Measurements from ENCODE around the gene CEPT1. TPM values are rescaled to one million over a fixed set of nuclear protein-coding genes. Genes with fewer than 3 reads are reported as not detected.
"Not testable (repeated sequence)": the region's sequence is repeated elsewhere in the genome, so short reads cannot be mapped to it uniquely, and the experiment has no call there.

The CEPT1 gene
- polyA plus RNA-seq, result 10 to 100 TPM; 14.7 to 20.9 (median 19.2) TPM

DNA sequence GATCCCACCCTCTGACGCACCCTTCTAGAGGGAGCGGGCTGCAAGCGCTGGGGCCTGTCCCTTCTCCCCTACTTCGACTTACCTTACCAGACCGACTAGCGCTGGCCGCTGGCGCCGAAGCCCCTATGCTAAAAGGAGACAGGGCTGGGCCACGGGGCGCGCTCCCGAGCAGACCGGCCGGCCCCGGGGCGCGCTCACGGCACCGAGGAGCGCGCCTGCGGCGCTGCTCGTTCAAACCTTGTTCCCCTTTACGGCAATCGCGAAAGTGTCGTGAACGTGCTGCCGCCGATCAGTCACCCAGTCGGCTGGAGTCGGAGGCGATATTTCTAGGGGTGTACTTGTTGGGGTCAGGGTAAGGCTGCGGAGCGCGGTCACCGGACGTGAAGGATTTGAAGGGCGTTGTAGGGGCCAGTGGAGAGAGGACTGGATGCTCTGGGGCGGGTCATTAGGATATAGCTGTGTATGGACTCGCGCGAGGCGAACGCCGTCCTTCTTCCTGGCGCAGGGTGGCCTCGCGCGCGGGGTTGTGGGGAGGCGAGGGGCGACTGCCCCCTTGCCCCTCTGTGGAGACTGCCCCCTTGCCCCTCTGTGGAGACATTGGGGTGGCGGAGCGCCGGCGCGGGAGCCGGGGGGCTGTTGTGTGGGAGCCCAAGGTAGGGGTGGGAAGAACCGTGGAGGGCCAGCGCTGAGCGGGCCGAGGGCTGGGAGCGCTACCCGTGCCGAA is at the start of gene CEPT1, which contains the start of gene DRAM2:
Gene CEPT1 (plus strand): TSS at position 268 of the 724 bp plus-strand sequence. CDS start 7,492 bp downstream, outside the sequence.
Gene DRAM2 (minus strand): TSS at position 138 of the 724 bp plus-strand sequence. CDS start 8,539 bp downstream, outside the sequence.
- Mint-ChIP-seq H3K27me3 (ENCODE audit: low read depth in 3 of 3) (peaks cover 5 to 10% (median 8%) of the 10 kb centered on the region in 3 donors), H3K36me3 (peaks cover 0 to 12% (median 6%) of the 10 kb centered on the region in 3 donors), H3K27ac (peak within 1 kb of the TSS; percentile 85 to 99 (median 98)), H3K4me3 (peak within 1 kb of the TSS; percentile 98 to 100 (median 99)), H3K4me1 (peaks cover 34 to 64% of the 10 kb centered on the region in 2 donors), H3K9me3 (no peaks in the 10 kb centered on the region)
- DNase-seq, result peak; percentile 91 to 92 (median 92)

DNA sequence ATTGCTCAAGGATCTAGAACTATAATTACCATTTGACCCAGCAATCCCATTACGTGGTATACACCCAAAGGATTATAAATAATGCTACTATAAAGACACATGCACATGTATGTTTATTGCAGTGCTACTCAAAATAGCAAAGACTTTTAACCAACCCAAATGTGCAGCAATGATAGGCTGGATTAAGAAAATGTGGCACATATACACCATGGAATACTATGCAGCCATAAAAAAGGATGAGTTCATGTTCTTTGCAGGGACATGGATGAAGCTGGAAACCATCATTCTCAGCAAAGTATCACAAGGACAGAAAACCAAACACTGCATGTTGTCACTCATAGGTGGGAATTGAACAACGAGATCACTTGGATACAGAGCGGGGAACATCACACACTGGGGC is 44.6 kb upstream of the CEPT1 start:
- Mint-ChIP-seq H3K27me3 (ENCODE audit: low read depth in 3 of 3) (peaks cover 6 to 10% (median 7%) of the 10 kb centered on the region in 3 donors), H3K9me3 (peaks cover 8 to 24% (median 17%) of the 10 kb centered on the region in 6 donors)
- DNase-seq, H3K4me3 Mint-ChIP-seq, H3K27ac Mint-ChIP-seq, H3K36me3 Mint-ChIP-seq, H3K4me1 Mint-ChIP-seq: not testable (repeated sequence)

DNA sequence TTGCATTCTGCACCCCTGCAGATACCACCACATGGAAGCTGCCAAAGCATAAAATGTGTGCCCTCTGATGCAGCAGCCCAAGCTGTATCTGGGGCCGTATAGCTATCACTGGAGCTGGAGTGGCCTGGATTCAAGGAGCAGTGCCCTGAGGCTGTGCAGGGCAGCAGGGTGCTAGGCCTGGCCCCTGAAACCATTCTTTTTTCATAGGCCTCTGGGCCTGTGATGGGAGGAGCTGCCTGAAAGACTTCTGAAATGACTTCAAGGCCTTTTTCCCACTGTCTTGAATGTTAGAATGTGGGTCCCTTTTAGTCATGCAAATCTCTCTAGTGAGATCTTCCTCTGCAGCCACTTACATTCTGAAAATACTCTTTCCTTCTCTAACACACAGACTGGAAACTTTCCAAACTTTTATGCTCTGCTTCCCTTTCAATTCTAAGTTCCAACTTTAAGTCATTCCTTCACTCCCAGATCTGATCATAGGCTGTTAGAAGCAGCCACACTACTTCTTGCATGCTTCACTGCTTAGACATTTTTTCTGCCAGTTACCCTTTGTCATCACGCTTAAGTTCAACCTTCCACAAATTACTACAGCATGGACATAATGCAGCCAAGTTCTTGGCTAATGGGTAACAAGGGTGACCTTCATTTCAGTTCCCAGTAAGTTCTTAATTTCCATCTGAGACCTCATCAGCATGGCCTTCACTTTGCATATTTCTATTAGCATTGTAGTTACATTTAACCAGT is 42.5 kb upstream of the CEPT1 start:
- H3K36me3 Mint-ChIP-seq, result peaks cover 0 to 9% (median 3%) of the 10 kb centered on the region in 3 donors
- no peak overlapping the region for H3K4me3 Mint-ChIP-seq
- H3K9me3 Mint-ChIP-seq, result peaks cover 8 to 30% (median 20%) of the 10 kb centered on the region in 6 donors
- no peak for DNase-seq
- H3K4me1 Mint-ChIP-seq, result no peaks in the 10 kb centered on the region
- no peak overlapping the region for H3K27ac Mint-ChIP-seq
- H3K27me3 Mint-ChIP-seq (ENCODE audit: low read depth in 3 of 3), result peaks cover 4 to 14% (median 5%) of the 10 kb centered on the region in 3 donors

DNA sequence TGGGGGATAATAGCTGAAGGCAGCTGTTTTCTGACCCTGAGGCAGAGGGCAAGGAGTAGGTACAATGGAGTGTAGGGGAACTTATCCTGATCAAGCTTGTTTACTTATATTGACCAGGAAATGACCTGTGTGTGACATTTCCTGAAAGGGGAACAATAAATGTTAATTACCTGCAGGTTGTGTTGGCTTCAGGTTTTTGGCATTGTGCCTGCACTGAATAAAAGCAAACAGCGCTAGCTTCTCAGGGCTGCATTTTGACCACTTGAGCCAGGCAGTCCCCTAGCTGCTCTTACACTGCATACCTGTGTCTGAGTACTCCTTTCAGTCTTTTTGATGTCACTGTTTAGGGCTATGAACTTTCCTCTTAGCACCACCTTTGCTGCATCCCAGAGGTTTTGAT is 40.7 kb upstream of the CEPT1 start:
- no peak for DNase-seq
- H3K9me3 Mint-ChIP-seq, result peaks cover 8 to 29% (median 19%) of the 10 kb centered on the region in 6 donors
- no peak overlapping the region for H3K4me3 Mint-ChIP-seq
- no peak overlapping the region for H3K27ac Mint-ChIP-seq
- peaks cover 0 to 7% (median 4%) of the 10 kb centered on the region in 3 donors for H3K27me3 Mint-ChIP-seq (ENCODE audit: low read depth in 3 of 3)
- H3K4me1 Mint-ChIP-seq, result no peaks in the 10 kb centered on the region
- peaks cover 0 to 9% (median 3%) of the 10 kb centered on the region in 3 donors for H3K36me3 Mint-ChIP-seq

DNA sequence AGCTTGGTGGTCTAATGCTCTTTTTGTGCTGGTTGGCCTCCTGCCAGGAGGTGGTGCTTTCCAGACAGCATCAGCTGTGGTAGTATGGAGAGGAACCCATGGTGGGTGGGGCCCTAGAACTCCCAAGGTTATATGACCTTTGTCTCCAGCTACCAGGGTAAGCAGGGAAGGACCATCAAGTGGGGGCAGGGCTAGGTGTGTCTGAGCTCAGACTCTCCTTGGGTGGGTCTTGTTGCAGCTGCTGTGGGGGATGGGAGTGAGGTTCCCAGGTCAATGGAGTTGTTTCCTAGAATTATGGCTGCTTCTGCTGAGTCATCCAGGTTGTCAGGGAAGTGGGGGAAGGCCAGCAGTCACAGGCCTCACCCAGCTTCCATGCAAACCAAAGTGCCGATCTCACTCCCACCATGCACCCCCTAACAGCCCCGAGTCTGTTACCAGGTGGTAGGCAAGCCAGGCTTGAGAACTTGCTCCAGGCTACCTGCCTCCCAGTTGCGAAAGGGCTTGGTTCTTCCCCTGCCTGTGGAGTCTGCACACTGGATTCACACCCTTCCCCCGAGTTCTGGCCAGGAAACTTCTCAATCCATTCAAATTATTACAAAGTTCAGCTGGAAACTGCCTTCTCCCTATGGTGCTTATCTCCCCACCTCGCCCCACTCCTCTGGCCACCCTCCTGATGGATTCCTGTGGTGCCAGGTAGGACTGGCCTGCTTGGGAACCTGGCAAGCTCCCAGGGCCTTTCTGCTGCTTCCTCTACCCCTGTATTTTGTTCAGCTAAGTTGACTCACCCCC is 38.0 kb upstream of the CEPT1 start:
- no peak overlapping the region for H3K27ac Mint-ChIP-seq

DNA sequence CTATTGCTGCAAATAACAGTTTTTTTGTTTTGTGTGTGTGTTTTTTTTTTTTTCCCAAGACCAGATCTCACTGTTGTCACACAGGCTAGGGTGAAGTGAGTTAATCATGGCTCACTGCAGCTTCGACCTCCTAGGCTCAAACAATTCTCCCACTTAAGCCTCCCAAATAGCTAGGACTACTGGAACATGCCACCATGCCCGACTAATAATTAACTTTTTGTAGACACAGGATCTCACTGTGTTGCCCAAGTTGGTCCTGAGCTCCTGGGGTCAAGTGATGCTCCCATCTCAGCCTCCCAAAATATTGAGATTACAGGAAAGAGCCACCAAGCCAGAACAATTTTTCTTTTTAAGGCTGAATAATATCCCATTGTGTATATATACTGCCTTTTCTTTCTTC is 35.0 kb upstream of the CEPT1 start:
- no peak overlapping the region for H3K27ac Mint-ChIP-seq
- DNase-seq, result no peak
- H3K36me3 Mint-ChIP-seq, result peaks cover 7 to 10% (median 9%) of the 10 kb centered on the region in 3 donors
- H3K4me3 Mint-ChIP-seq, result no peak overlapping the region
- peaks cover 4 to 16% (median 12%) of the 10 kb centered on the region in 3 donors for H3K27me3 Mint-ChIP-seq (ENCODE audit: low read depth in 3 of 3)
- H3K4me1 Mint-ChIP-seq, result no peaks in the 10 kb centered on the region
- H3K9me3 Mint-ChIP-seq, result peaks cover 9 to 33% (median 12%) of the 10 kb centered on the region in 6 donors

More for the DNA sequence above, 38.0 kb upstream of the CEPT1 start:
- Mint-ChIP-seq H3K4me3 (no peak overlapping the region), H3K36me3 (peaks cover 3 to 6% (median 4%) of the 10 kb centered on the region in 3 donors), H3K4me1 (no peaks in the 10 kb centered on the region), H3K9me3 (peaks cover 4 to 26% (median 15%) of the 10 kb centered on the region in 6 donors), H3K27me3 (ENCODE audit: low read depth in 3 of 3) (peaks cover 0 to 7% (median 4%) of the 10 kb centered on the region in 3 donors)
- DNase-seq, result no peak

DNA sequence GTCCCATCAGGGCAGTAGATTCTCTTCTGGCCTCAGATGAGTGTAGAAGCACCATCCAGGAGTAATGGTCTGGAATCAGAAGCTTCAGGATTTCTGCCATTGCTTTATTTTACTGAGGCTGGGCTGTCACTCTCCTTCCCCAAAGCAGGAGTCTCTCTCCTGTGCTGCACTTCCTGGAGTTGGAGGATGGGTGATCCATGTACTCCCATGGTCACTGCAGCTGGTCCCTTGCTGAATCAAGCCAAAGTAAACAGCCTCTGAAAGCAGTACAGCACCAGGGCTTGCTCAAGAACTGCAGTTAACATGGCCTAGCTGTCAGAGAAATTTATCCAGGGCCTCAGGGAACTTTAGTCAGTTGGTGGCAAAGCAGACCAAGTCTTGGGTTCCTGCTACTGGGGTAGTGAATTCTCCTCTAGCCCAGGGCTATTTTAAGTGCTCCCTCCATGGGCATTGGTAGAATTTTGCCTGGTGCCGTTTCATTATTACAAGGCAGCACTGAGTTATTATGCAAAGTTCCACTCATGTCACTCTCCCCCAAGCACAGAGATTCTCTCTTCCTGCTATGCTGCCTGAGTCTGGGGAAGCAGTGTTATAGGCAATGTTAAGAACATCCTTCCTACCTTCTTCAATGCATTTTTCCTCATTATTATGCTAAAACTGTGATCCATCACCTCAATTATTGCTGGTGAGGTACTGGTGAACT is 29.7 kb upstream of the CEPT1 start:
- Mint-ChIP-seq H3K36me3 (peaks cover 9 to 26% (median 21%) of the 10 kb centered on the region in 3 donors), H3K27me3 (ENCODE audit: low read depth in 3 of 3) (peaks cover 4 to 14% (median 8%) of the 10 kb centered on the region in 3 donors), H3K4me1 (no peaks in the 10 kb centered on the region), H3K27ac (no peak overlapping the region), H3K9me3 (peaks cover 5 to 26% (median 11%) of the 10 kb centered on the region in 6 donors), H3K4me3 (no peak overlapping the region)
- DNase-seq, result no peak

DNA sequence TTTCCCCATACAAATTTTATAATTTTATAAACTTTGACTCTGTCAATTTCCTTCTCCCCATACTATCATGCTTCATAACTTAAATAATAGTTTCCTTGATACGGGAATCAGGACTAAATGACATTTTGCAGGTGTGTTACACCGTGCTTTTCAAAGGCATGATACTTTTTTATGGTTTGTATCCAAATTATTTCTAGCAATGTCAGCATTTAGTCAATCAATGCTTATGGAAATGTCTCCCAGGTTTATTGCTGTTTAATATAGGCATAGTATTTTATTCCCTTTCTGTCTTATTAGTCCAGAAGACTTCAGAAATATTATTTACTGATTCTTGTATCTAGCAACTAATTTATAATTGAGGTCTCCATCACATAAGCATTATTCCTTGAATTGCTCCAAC is 23.5 kb upstream of the CEPT1 start:
- H3K4me3 Mint-ChIP-seq, result no peak overlapping the region
- H3K27me3 Mint-ChIP-seq (ENCODE audit: low read depth in 3 of 3), result peaks cover 0 to 2% (median 0%) of the 10 kb centered on the region in 3 donors
- H3K4me1 Mint-ChIP-seq, result no peaks in the 10 kb centered on the region
- DNase-seq, result no peak
- H3K36me3 Mint-ChIP-seq, result peaks cover 27 to 38% (median 29%) of the 10 kb centered on the region in 3 donors
- H3K27ac Mint-ChIP-seq, result no peak overlapping the region
- H3K9me3 Mint-ChIP-seq, result no peaks in the 10 kb centered on the region

DNA sequence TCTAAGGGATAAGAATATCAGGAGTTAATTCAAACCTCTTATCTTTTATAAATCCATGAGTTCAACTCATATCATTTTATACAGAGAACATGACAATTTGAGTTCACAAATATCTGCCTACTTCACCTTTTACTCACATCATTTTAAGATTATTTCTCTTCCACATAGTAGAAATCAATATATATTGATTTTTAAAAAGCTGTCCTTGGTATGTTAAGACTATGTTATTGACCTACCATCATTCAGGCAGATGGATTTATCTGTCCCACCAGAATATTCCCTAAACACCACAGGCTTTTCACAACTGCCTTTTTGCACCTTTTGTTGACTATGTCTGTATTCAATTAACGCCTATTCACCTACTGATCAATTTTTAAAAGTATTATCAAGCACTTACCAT is 13.7 kb upstream of the CEPT1 start:
- H3K36me3 Mint-ChIP-seq, result peaks cover 23 to 57% (median 41%) of the 10 kb centered on the region in 3 donors
- no peak for DNase-seq
- H3K27ac Mint-ChIP-seq, result peak overlapping the region in 1 of 6 donors; percentile 3
- no peak overlapping the region for H3K4me3 Mint-ChIP-seq
- H3K4me1 Mint-ChIP-seq, result peaks cover 2 to 30% of the 10 kb centered on the region in 2 donors
- H3K9me3 Mint-ChIP-seq, result no peaks in the 10 kb centered on the region
- no peaks in the 10 kb centered on the region for H3K27me3 Mint-ChIP-seq (ENCODE audit: low read depth in 3 of 3)

DNA sequence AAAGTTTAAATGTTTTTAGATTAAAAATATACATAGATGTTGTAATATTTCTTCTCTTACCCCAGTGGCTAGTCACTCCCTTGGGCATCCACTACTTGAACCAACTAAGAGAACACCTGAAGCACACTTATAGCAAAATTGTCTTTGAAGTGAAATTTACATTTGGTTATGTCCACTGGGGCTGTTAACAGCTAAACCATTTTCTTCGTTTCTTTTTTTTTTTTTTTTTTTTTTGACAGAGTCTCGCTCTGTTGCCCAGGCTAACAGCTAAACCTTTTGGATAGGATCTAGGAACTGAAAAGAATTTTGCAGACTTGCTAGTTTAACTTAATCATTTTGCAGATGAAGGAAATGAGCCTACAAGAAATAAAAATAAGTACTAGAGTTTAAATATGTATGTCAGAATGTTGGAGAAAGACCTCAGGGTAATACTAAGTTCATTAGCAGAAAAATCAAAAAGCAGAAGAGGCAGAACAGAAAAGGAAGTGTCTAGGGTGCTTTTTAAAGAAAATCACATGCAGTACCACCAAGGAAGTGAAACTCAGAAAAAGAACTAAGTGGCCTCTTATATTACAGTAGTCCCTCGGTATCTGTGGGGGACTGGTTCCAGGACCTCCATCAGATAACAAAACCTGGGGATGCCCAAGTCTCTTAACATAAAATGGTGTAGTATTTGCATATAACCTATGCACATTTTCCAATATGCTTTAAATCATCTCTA is 11.9 kb upstream of the CEPT1 start:
- peaks cover 4 to 30% of the 10 kb centered on the region in 2 donors for H3K4me1 Mint-ChIP-seq
- H3K27me3 Mint-ChIP-seq (ENCODE audit: low read depth in 3 of 3), result no peaks in the 10 kb centered on the region
- H3K27ac Mint-ChIP-seq, result peak overlapping the region in 1 of 6 donors; percentile 5
- H3K36me3 Mint-ChIP-seq, result peaks cover 23 to 49% (median 30%) of the 10 kb centered on the region in 3 donors
- DNase-seq, result no peak
- H3K9me3 Mint-ChIP-seq, result no peaks in the 10 kb centered on the region
- H3K4me3 Mint-ChIP-seq, result no peak overlapping the region

DNA sequence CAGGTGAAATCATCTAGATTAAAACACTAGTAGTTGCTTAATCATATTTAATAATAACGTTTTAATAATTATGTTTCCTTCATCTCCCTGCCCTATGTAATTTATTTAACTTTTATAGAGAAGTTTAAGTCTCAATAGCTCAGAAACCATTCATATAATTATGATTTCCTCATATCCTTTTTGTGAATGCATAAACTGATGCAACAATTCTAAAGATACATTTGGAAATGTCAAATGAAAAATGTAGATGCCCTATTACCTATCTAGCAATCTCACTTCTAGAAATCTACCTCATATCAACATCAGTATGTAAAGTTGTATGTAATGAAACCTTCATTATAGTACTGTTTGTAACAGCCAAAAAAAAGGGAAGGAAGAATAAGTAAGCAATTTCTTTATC is 10.6 kb upstream of the CEPT1 start:
- Mint-ChIP-seq H3K9me3 (no peaks in the 10 kb centered on the region), H3K36me3 (peaks cover 19 to 43% (median 19%) of the 10 kb centered on the region in 3 donors), H3K27ac (no peak overlapping the region), H3K27me3 (ENCODE audit: low read depth in 3 of 3) (no peaks in the 10 kb centered on the region), H3K4me3 (no peak overlapping the region), H3K4me1 (peaks cover 4 to 35% of the 10 kb centered on the region in 2 donors)
- DNase-seq, result no peak

DNA sequence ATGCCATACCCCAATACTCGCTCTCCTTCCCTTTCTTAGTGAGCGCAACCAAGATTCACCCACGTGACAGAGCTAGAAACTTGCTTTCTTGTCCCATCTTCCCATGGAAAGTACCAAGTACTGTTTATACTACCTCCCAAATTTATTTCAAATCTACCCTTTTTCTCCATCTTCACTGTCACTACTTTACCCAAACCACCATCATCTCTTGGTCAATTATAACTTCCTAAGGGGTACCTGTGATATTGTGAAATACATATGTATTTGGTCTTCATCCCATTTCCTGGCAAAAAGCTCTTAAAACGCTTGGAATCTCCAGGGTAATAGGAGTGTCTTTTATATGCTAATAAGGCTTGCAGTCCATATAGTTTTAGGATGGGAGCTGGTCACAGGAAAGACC is 8.3 kb upstream of the CEPT1 start:
- DNase-seq, result no peak
- no peak overlapping the region for H3K4me3 Mint-ChIP-seq
- H3K9me3 Mint-ChIP-seq, result no peaks in the 10 kb centered on the region
- no peaks in the 10 kb centered on the region for H3K27me3 Mint-ChIP-seq (ENCODE audit: low read depth in 3 of 3)
- H3K27ac Mint-ChIP-seq, result peak overlapping the region in 2 of 6 donors; percentile 29 to 46
- H3K36me3 Mint-ChIP-seq, result peaks cover 7 to 42% (median 22%) of the 10 kb centered on the region in 3 donors
- peaks cover 4 to 29% of the 10 kb centered on the region in 2 donors for H3K4me1 Mint-ChIP-seq
